IMR-90 (cell line): ENCODE measurements around the gene XYLB.

ENCODE experiments used
- CTCF ChIP-seq: conservative IDR thresholded peaks from 2 replicates; pipeline ENCODE4 v1.5.1; 2012; ENCODE audit warnings: mild to moderate bottlenecking, low read depth, low read length, improper control_type of control experiment
- FOS ChIP-seq: fragments of 150-350 bp; IDR thresholded peaks from 2 replicates; pipeline ENCODE4 v1.6.1; 2016; ENCODE audit warnings: low read depth, low read length
- POLR2A ChIP-seq: IDR thresholded peaks from 2 replicates; pipeline ENCODE4 v1.6.1; 2012; ENCODE audit warnings: mild to moderate bottlenecking, low read depth, low read length
- RAD21 ChIP-seq: IDR thresholded peaks from 2 replicates; pipeline ENCODE4 v1.6.1; 2012; ENCODE audit warnings: low read length, improper control_type of control experiment

GRCh38 chr3:38318766-38319671 lies 27.6 kb upstream of the XYLB start:
- TF ChIP-seq FOS, result no peak
- no peak for TF ChIP-seq CTCF
- TF ChIP-seq RAD21, result no peak
- TF ChIP-seq POLR2A, result no peak
